B cell (primary cell): ENCODE results near the gene WDR7. TPM values are rescaled to one million over a fixed set of nuclear protein-coding genes. Genes with fewer than 3 reads are reported as not detected.

Experiments used
- ATAC-seq: fragments of 200-7000 bp; cut with Tn5 transposase; one replicate; pipeline ENCODE4 v1.10.0; 2021; ENCODE audit warnings: low read depth, mild to moderate bottlenecking, moderate number of reproducible peaks, moderate library complexity
- CTCF ChIA-PET: fragments of 350-600 bp; sonication (Branson Sonifier 250); formaldehyde crosslinking; loops from one replicate; lab custom pipeline; 2021; ENCODE audit warnings: antibody characterized with exemption, inconsistent platforms; lab: Charles Lee
- POLR2A ChIA-PET: fragments of 350-600 bp; sonication (Branson Sonifier 250); formaldehyde crosslinking; loops from one replicate; lab custom pipeline; 2021; ENCODE audit warnings: antibody characterized with exemption; lab: Charles Lee
- DNase-seq: peaks from one replicate; pipeline ENCODE4 v3.0.0; 2013
- H2AFZ ChIP-seq: 2 replicates; pipeline ENCODE4 v1.6.1; 2012; ENCODE audit warnings: mild to moderate bottlenecking, low read depth, low read length; ENCODE audit not compliant: insufficient read depth, poor library complexity, severe bottlenecking
- H3K27ac ChIP-seq, 2 donors: 1 replicate in 1 of 2; 2 replicates in 1 of 2; pipeline ENCODE4 v1.5.1; 2012 to 2013; ENCODE audit warnings: low read length in 2 of 2, mild to moderate bottlenecking in 2 of 2, moderate library complexity in 1 of 2
- H3K27me3 ChIP-seq, 4 experiments: fragments of 200-600 bp in 1 of 4; sonication (generic) in 1 of 4; replicated peaks in 1 of 4; 1 replicate in 2 of 4; 2 replicates in 2 of 4; pipeline versions ENCODE4 v1.6.1 to v1.7.0; 2013 to 2016; ENCODE audit warnings: low read length in 3 of 4, mild to moderate bottlenecking in 2 of 4, mixed read lengths in 1 of 4, moderate library complexity in 1 of 4; ENCODE audit not compliant: insufficient read depth in 4 of 4, control insufficient read depth in 3 of 4; ENCODE audit errors: control extremely low read depth in 1 of 4
- H3K36me3 ChIP-seq, 2 experiments: replicated peaks in 1 of 2; 1 replicate in 1 of 2; 2 replicates in 1 of 2; pipeline versions ENCODE4 v1.6.1 to v1.7.1; 2013; ENCODE audit warnings: low read length in 1 of 2; ENCODE audit not compliant: insufficient read depth in 2 of 2, control insufficient read depth in 1 of 2; ENCODE audit errors: control extremely low read depth in 1 of 2, extremely low read depth in 1 of 2
- H3K4me1 ChIP-seq, 2 donors: fragments of 200-600 bp in 1 of 2; sonication (generic) in 1 of 2; 1 replicate in 1 of 2; 2 replicates in 1 of 2; pipeline versions ENCODE4 v1.5.1 to v1.6.1; 2013 to 2017; ENCODE audit warnings: low read length in 2 of 2; ENCODE audit not compliant: control insufficient read depth in 2 of 2, insufficient read depth in 2 of 2
- H3K4me2 ChIP-seq: replicated peaks from 2 replicates; pipeline ENCODE3; 2012; ENCODE audit warnings: mild to moderate bottlenecking, low read depth, low read length; ENCODE audit not compliant: poor library complexity, severe bottlenecking
- H3K4me3 ChIP-seq, 5 experiments: fragments of 200-600 bp in 1 of 5; sonication (generic) in 1 of 5; 1 replicate in 3 of 5; 2 replicates in 2 of 5; pipeline versions ENCODE4 v1.5.1 to v1.7.0; 2011 to 2016; ENCODE audit warnings: low read length in 4 of 5, mild to moderate bottlenecking in 4 of 5, low read depth in 2 of 5, control low read depth in 1 of 5, moderate library complexity in 1 of 5; ENCODE audit not compliant: insufficient read depth in 1 of 5; ENCODE audit errors: control extremely low read depth in 1 of 5, extremely low read depth in 1 of 5
- H3K79me2 ChIP-seq: fragments of 200-600 bp; sonication (generic); one replicate; pipeline ENCODE4 v1.6.0; 2016; ENCODE audit warnings: low read length; ENCODE audit not compliant: control insufficient read depth, insufficient read depth
- H3K9ac ChIP-seq: fragments of 200-600 bp; sonication (generic); 2 replicates; pipeline ENCODE4 v1.6.1; 2017; ENCODE audit warnings: mild to moderate bottlenecking, low read length, moderate library complexity
- H3K9me3 ChIP-seq, 3 donors: one replicate each; pipeline versions ENCODE4 v1.6.1 to v1.7.1; 2013; ENCODE audit warnings: low read length in 2 of 3; ENCODE audit not compliant: control insufficient read depth in 2 of 3, insufficient read depth in 1 of 3; ENCODE audit errors: control extremely low read depth in 1 of 3
- H4K20me1 ChIP-seq: 2 replicates; pipeline ENCODE4 v1.6.0; 2012; ENCODE audit warnings: mild to moderate bottlenecking, low read length; ENCODE audit not compliant: insufficient read depth, control insufficient read depth, poor library complexity, severe bottlenecking
- H3K27ac Mint-ChIP-seq: one replicate; pipeline ENCODE4 v1.8.0; 2021; ENCODE audit warnings: mixed read lengths
- H3K27me3 Mint-ChIP-seq: one replicate; pipeline ENCODE4 v1.8.0; 2021; ENCODE audit warnings: mixed read lengths
- H3K4me1 Mint-ChIP-seq: one replicate; pipeline ENCODE4 v1.8.0; 2021; ENCODE audit warnings: mixed read lengths
- H3K4me3 Mint-ChIP-seq: one replicate; pipeline ENCODE4 v1.8.0; 2021; ENCODE audit warnings: mixed read lengths
- H3K9me3 Mint-ChIP-seq: one replicate; pipeline ENCODE4 v1.8.0; 2022; ENCODE audit warnings: mixed read lengths; ENCODE audit not compliant: insufficient read depth
- EZH2 ChIP-seq: IDR thresholded peaks from 2 replicates; pipeline ENCODE4 v1.6.1; 2012; ENCODE audit warnings: borderline replicate concordance, low read depth, mild to moderate bottlenecking, moderate library complexity, low read length; ENCODE audit not compliant: insufficient read depth, poor library complexity, severe bottlenecking
- WGBS: methylation state at CpG from one replicate; pipeline ENCODE4 v1.1.5; 2013; ENCODE audit warnings: missing lambda C conversion rate; ENCODE audit not compliant: insufficient coverage; 5-methylcytosine and 5-hydroxymethylcytosine counted together
- intact Hi-C: fragments of 100-400 bp; cut with micrococcal nuclease; formaldehyde crosslinking; loops from one replicate; pipeline ENCODE4 v1.10.0; 2022
- polyA plus RNA-seq: library from polyadenylated mRNA; depleted of rRNA; stranded (reverse); fragments of >200 nt; gene quantifications from 2 replicates; pipeline ENCODE4 v1.2.3, GENCODE V29; 2012
- total RNA-seq, 2 donors: library from RNA; stranded (reverse); fragments of 120-200 nt in 1 of 2; gene quantifications; 1 replicate in 1 of 2; 2 replicates in 1 of 2; pipeline versions ENCODE4 v1.2.3 to v1.2.4, GENCODE V29; 2013 to 2022
- TF ChIP-seq, protein P1 (sequence below): fragments of 200-600 bp; IDR thresholded peaks from one replicate; pipeline ENCODE4 v1.8.0; 2022; ENCODE audit warnings: antibody characterized with exemption, mild to moderate bottlenecking

WDR7 gene
- total and polyA plus RNA-seq, 2 donors (not counting 1 experiment from before 2014, with no cell fraction given) = 5.5 to 45.0 TPM

DNA sequence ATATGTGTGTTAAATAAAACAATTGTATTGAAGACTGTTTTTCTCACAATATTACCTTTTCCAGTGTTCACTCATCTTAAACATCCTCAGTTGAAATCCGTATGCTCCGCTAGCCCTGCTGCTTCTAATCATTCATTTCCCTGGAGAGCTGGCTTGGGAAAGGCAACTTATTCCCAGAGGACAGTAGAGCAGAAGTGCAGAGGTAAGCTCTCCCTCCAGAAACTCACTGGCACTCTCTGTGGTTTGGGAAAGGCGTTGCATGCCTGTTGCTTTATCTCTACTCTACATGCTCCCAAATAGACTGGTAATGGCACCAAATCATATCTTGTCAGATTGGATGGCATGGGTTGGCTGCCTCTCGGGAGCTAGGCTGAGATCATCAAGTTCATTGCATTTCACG lies 378.6 kb downstream of the WDR7 start:
- no peak overlapping the region for H3K4me3 ChIP-seq
- no peaks in the 10 kb centered on the region for H3K79me2 ChIP-seq
- ChIA-PET CTCF (no interaction called here), POLR2A (no interaction called here)
- ATAC-seq (no peak), DNase-seq (no peak)
- H3K9ac ChIP-seq = no peak overlapping the region
- H3K4me1 ChIP-seq = no peaks in the 10 kb centered on the region
- no peak overlapping the region for H3K27ac ChIP-seq
- no peaks in the 10 kb centered on the region for H4K20me1 ChIP-seq
- no peaks in the 10 kb centered on the region for H3K27me3 ChIP-seq
- no peak overlapping the region for H2AFZ ChIP-seq
- WGBS = no CpG with 5 or more reads among the region's 5 CpGs
- H3K9me3 ChIP-seq = peaks cover 0 to 3% (median 0%) of the 10 kb centered on the region in 3 donors
- Mint-ChIP-seq H3K9me3 (no peaks in the 10 kb centered on the region), H3K4me3 (no peak overlapping the region), H3K27me3 (no peaks in the 10 kb centered on the region), H3K4me1 (no peaks in the 10 kb centered on the region), H3K27ac (no peak overlapping the region)
- TF ChIP-seq EZH2 = no peak
- TF ChIP-seq, protein P1, sequence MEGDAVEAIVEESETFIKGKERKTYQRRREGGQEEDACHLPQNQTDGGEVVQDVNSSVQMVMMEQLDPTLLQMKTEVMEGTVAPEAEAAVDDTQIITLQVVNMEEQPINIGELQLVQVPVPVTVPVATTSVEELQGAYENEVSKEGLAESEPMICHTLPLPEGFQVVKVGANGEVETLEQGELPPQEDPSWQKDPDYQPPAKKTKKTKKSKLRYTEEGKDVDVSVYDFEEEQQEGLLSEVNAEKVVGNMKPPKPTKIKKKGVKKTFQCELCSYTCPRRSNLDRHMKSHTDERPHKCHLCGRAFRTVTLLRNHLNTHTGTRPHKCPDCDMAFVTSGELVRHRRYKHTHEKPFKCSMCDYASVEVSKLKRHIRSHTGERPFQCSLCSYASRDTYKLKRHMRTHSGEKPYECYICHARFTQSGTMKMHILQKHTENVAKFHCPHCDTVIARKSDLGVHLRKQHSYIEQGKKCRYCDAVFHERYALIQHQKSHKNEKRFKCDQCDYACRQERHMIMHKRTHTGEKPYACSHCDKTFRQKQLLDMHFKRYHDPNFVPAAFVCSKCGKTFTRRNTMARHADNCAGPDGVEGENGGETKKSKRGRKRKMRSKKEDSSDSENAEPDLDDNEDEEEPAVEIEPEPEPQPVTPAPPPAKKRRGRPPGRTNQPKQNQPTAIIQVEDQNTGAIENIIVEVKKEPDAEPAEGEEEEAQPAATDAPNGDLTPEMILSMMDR = no peak
- intact Hi-C loops = no loop called here
- H3K36me3 ChIP-seq = peaks cover 0 to 16% of the 10 kb centered on the region in 2 experiments
- no peak overlapping the region for H3K4me2 ChIP-seq

DNA sequence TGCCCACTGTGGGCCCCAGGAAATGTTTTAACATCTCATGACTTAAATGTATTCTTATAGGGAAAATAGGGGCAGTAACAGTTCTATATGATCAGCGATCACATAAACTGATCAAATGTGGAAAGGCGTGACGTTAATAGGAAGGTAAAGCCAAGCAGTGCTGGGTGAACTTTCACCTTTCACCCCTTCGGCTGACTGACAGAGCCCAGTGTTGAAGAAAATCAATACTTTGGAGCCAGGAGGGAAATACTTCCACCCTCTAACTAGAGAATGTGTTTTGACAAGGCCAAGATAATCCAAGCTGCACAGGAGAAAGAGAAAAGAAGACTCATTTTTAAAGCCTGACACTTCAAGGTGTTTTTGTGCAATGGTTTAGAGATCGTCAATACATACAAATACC lies 379.3 kb downstream of the WDR7 start:
- no peak overlapping the region for H3K4me2 ChIP-seq
- CTCF ChIA-PET = no interaction called here

More for the DNA sequence above, 379.3 kb downstream of the WDR7 start:
- Histone ChIP-seq H3K9ac (no peak overlapping the region), H4K20me1 (no peaks in the 10 kb centered on the region), H3K27ac (no peak overlapping the region), H3K79me2 (no peaks in the 10 kb centered on the region), H3K36me3 (peaks cover 0 to 16% of the 10 kb centered on the region in 2 experiments), H3K4me1 (no peaks in the 10 kb centered on the region), H2AFZ (no peak overlapping the region), H3K9me3 (peaks cover 0 to 6% (median 0%) of the 10 kb centered on the region in 3 donors), H3K4me3 (no peak overlapping the region), H3K27me3 (no peaks in the 10 kb centered on the region)
- no CpG with 5 or more reads among the region's 5 CpGs for WGBS
- Mint-ChIP-seq H3K4me1 (no peaks in the 10 kb centered on the region), H3K4me3 (no peak overlapping the region), H3K27ac (no peak overlapping the region), H3K27me3 (peaks cover 3% of the 10 kb centered on the region), H3K9me3 (no peaks in the 10 kb centered on the region)
- POLR2A ChIA-PET = no interaction called here
- no peak for DNase-seq
- intact Hi-C loops = no loop called here
- no peak for ATAC-seq
- TF ChIP-seq, protein P1 = no peak
